CD8-positive, alpha-beta memory T cell (primary cell): Measurements from ENCODE around the gene ANXA4. TPM values are rescaled to one million over a fixed set of nuclear protein-coding genes. Genes with fewer than 3 reads are reported as not detected.

ENCODE experiments used
- CTCF ChIA-PET: fragments of 350-600 bp; sonication (Branson Sonifier 250); formaldehyde crosslinking; loops from one replicate; lab custom pipeline; 2021; ENCODE audit warnings: antibody characterized with exemption; lab: Charles Lee
- POLR2A ChIA-PET: fragments of 350-600 bp; sonication (Branson Sonifier 250); formaldehyde crosslinking; loops from one replicate; lab custom pipeline; 2021; ENCODE audit warnings: antibody characterized with exemption; lab: Charles Lee
- DNase-seq, 5 donors: peaks; one replicate each; pipeline versions ENCODE4 v3.0.0 to v3.0.0-alpha.2; 2020 to 2022; ENCODE audit warnings: mixed read lengths in 1 of 5
- H3K27ac ChIP-seq: one replicate; pipeline ENCODE4 v1.7.0; 2013; ENCODE audit warnings: low read depth, mild to moderate bottlenecking, low read length, moderate library complexity
- H3K27me3 ChIP-seq: 2 replicates; pipeline ENCODE4 v1.7.0; 2013; ENCODE audit warnings: low read length, mild to moderate bottlenecking; ENCODE audit not compliant: insufficient read depth, poor library complexity, severe bottlenecking
- H3K36me3 ChIP-seq: 2 replicates; pipeline ENCODE4 v1.7.0; 2013; ENCODE audit warnings: mild to moderate bottlenecking, low read length, moderate library complexity; ENCODE audit not compliant: insufficient read depth
- H3K4me1 ChIP-seq: 2 replicates; pipeline ENCODE4 v1.7.0; 2013; ENCODE audit warnings: mild to moderate bottlenecking, low read length, moderate library complexity; ENCODE audit not compliant: insufficient read depth
- H3K4me3 ChIP-seq: 2 replicates; pipeline ENCODE4 v1.7.0; 2013; ENCODE audit warnings: mild to moderate bottlenecking, low read length
- H3K9me3 ChIP-seq: 2 replicates; pipeline ENCODE4 v1.7.0; 2013; ENCODE audit warnings: mild to moderate bottlenecking, low read length
- H3K27ac Mint-ChIP-seq, 8 donors: one replicate each; pipeline ENCODE4 v1.8.0; 2020 to 2021; ENCODE audit warnings: mixed read lengths in 8 of 8, mild to moderate bottlenecking in 6 of 8, inconsistent platforms in 3 of 8, moderate library complexity in 3 of 8
- H3K27me3 Mint-ChIP-seq, 2 donors: one replicate each; pipeline ENCODE4 v1.8.0; 2020 to 2021; ENCODE audit warnings: mixed read lengths in 2 of 2, mild to moderate bottlenecking in 1 of 2, moderate library complexity in 1 of 2
- H3K36me3 Mint-ChIP-seq, 3 donors: one replicate each; pipeline ENCODE4 v1.8.0; 2020 to 2021; ENCODE audit warnings: mixed read lengths in 3 of 3, inconsistent platforms in 1 of 3, mild to moderate bottlenecking in 1 of 3
- H3K4me1 Mint-ChIP-seq, 3 donors: one replicate each; pipeline ENCODE4 v1.8.0; 2020 to 2021; ENCODE audit warnings: mixed read lengths in 3 of 3, inconsistent platforms in 1 of 3, mild to moderate bottlenecking in 1 of 3
- H3K4me3 Mint-ChIP-seq, 7 donors: one replicate each; pipeline ENCODE4 v1.8.0; 2020 to 2021; ENCODE audit warnings: mixed read lengths in 7 of 7, mild to moderate bottlenecking in 6 of 7, moderate library complexity in 4 of 7, inconsistent platforms in 2 of 7
- H3K9me3 Mint-ChIP-seq, 5 donors: one replicate each; pipeline ENCODE4 v1.8.0; 2020 to 2022; ENCODE audit warnings: mixed read lengths in 5 of 5, mild to moderate bottlenecking in 3 of 5, moderate library complexity in 2 of 5, inconsistent platforms in 1 of 5
- polyA plus RNA-seq: library from polyadenylated mRNA; unstranded; fragments of 300-500 nt; fragmentation: Illumina TruSeq; gene quantifications from one replicate; pipeline ENCODE4 v1.2.3, GENCODE V29; 2021
- total RNA-seq, 2 experiments: library from RNA; stranded (reverse); gene quantifications; one replicate each; pipeline ENCODE4 v1.2.3, GENCODE V29; 2021

ANXA4 gene
- total and polyA plus RNA-seq, 3 experiments from 2014 or later = 30.2 to 38.6 (median 33.7) TPM

DNA sequence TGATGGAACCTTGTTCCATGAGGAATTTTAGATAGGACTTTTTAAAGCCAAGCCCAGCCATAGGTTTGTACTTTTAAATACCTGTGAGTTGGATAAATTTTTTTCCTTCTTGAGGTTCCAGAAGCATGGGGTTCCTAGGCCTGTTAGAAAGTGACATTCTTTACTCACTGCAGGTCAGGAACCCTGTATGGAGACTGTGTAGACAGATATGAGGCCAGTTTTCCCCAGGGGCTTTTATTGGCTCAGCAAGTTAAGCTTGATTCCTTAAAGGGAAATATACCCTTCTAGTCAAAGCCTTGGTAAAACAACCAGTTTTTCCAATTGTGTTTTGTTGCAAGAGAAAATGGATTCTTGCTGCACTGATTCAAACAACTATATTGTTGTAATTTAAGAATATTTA is 49.1 kb downstream of the ANXA4 start:
- ChIA-PET CTCF (interaction anchor here (2.0 kb wide), 1 partner anchor 66 kb away, joined by 4 read pairs; no protein-coding TSS in a partner anchor), POLR2A (no interaction called here)
- H3K36me3 ChIP-seq = no peaks in the 10 kb centered on the region
- Mint-ChIP-seq H3K4me3 (no peak overlapping the region), H3K9me3 (no peaks in the 10 kb centered on the region), H3K27ac (no peak overlapping the region), H3K27me3 (no peaks in the 10 kb centered on the region), H3K36me3 (peaks cover 0 to 10% (median 5%) of the 10 kb centered on the region in 3 donors), H3K4me1 (peaks cover 12 to 17% (median 13%) of the 10 kb centered on the region in 3 donors)
- H3K4me3 ChIP-seq = no peak overlapping the region
- no peaks in the 10 kb centered on the region for H3K9me3 ChIP-seq
- no peaks in the 10 kb centered on the region for H3K4me1 ChIP-seq
- H3K27me3 ChIP-seq = no peaks in the 10 kb centered on the region
- no peak overlapping the region for H3K27ac ChIP-seq
- no peak for DNase-seq

GRCh38 chr2:69796174-69796573 is 54.2 kb downstream of the ANXA4 start:
- DNase-seq = no peak
- Mint-ChIP-seq H3K9me3 (no peaks in the 10 kb centered on the region), H3K27ac (peak overlapping the region in 1 of 8 donors; percentile 57), H3K4me1 (peaks cover 0 to 7% (median 4%) of the 10 kb centered on the region in 3 donors), H3K4me3 (no peak overlapping the region), H3K36me3 (peaks cover 0 to 4% (median 3%) of the 10 kb centered on the region in 3 donors), H3K27me3 (no peaks in the 10 kb centered on the region)
- ChIA-PET CTCF (no interaction called here), POLR2A (no interaction called here)
- no peaks in the 10 kb centered on the region for H3K36me3 ChIP-seq
- H3K27ac ChIP-seq = no peak overlapping the region
- no peaks in the 10 kb centered on the region for H3K27me3 ChIP-seq
- H3K9me3 ChIP-seq = no peaks in the 10 kb centered on the region
- no peaks in the 10 kb centered on the region for H3K4me1 ChIP-seq
- no peak overlapping the region for H3K4me3 ChIP-seq

GRCh38 chr2:69797235-69797634 is 55.3 kb downstream of the ANXA4 start:
- peaks cover 0 to 4% (median 3%) of the 10 kb centered on the region in 3 donors for H3K36me3 Mint-ChIP-seq

GRCh38 chr2:69797836-69798289 is 55.9 kb downstream of the ANXA4 start:
- H3K27me3 Mint-ChIP-seq = no peaks in the 10 kb centered on the region
- CTCF ChIA-PET = no interaction called here
- H3K27ac ChIP-seq = no peak overlapping the region
- no peak for DNase-seq
- H3K27me3 ChIP-seq = no peaks in the 10 kb centered on the region
- H3K9me3 ChIP-seq = no peaks in the 10 kb centered on the region
- H3K4me3 Mint-ChIP-seq = no peak overlapping the region
- peaks cover 0 to 4% (median 3%) of the 10 kb centered on the region in 3 donors for H3K36me3 Mint-ChIP-seq
- POLR2A ChIA-PET = no interaction called here
- H3K4me1 Mint-ChIP-seq = peaks cover 0 to 7% (median 4%) of the 10 kb centered on the region in 3 donors
- no peaks in the 10 kb centered on the region for H3K4me1 ChIP-seq
- H3K9me3 Mint-ChIP-seq = no peaks in the 10 kb centered on the region
- no peaks in the 10 kb centered on the region for H3K36me3 ChIP-seq
- no peak overlapping the region for H3K4me3 ChIP-seq
- H3K27ac Mint-ChIP-seq = peak overlapping the region in 1 of 8 donors; percentile 45

More at GRCh38 chr2:69797235-69797634, 55.3 kb downstream of the ANXA4 start:
- H3K27ac ChIP-seq = no peak overlapping the region
- Mint-ChIP-seq H3K4me3 (no peak overlapping the region), H3K4me1 (peaks cover 0 to 7% (median 4%) of the 10 kb centered on the region in 3 donors), H3K9me3 (no peaks in the 10 kb centered on the region), H3K27me3 (no peaks in the 10 kb centered on the region), H3K27ac (no peak overlapping the region)
- H3K4me3 ChIP-seq = no peak overlapping the region
- CTCF ChIA-PET = no interaction called here
- POLR2A ChIA-PET = no interaction called here
- no peaks in the 10 kb centered on the region for H3K36me3 ChIP-seq
- H3K4me1 ChIP-seq = no peaks in the 10 kb centered on the region
- H3K9me3 ChIP-seq = no peaks in the 10 kb centered on the region
- H3K27me3 ChIP-seq = no peaks in the 10 kb centered on the region
- no peak for DNase-seq

GRCh38 chr2:69798290-69798908 is 56.5 kb downstream of the ANXA4 start:
- Histone ChIP-seq H3K27ac (no peak overlapping the region), H3K27me3 (no peaks in the 10 kb centered on the region), H3K9me3 (no peaks in the 10 kb centered on the region), H3K4me3 (no peak overlapping the region), H3K36me3 (no peaks in the 10 kb centered on the region), H3K4me1 (no peaks in the 10 kb centered on the region)
- ChIA-PET CTCF (no interaction called here), POLR2A (no interaction called here)
- H3K27me3 Mint-ChIP-seq = no peaks in the 10 kb centered on the region
- peak overlapping the region in 2 of 8 donors; percentile 17 to 75 for H3K27ac Mint-ChIP-seq
- H3K9me3 Mint-ChIP-seq = no peaks in the 10 kb centered on the region
- H3K4me1 Mint-ChIP-seq = peaks cover 3 to 9% (median 8%) of the 10 kb centered on the region in 3 donors
- peaks cover 0 to 4% (median 3%) of the 10 kb centered on the region in 3 donors for H3K36me3 Mint-ChIP-seq
- peak overlapping the region in 3 of 7 donors; percentile 5 to 52 (median 18) for H3K4me3 Mint-ChIP-seq
- DNase-seq = no peak

GRCh38 chr2:69798909-69799526 is 57.1 kb downstream of the ANXA4 start:
- Histone ChIP-seq H3K9me3 (no peaks in the 10 kb centered on the region), H3K36me3 (no peaks in the 10 kb centered on the region), H3K4me3 (no peak overlapping the region), H3K27ac (no peak overlapping the region), H3K4me1 (no peaks in the 10 kb centered on the region), H3K27me3 (no peaks in the 10 kb centered on the region)
- Mint-ChIP-seq H3K4me1 (peaks cover 6 to 13% (median 11%) of the 10 kb centered on the region in 3 donors), H3K9me3 (no peaks in the 10 kb centered on the region), H3K4me3 (peak overlapping the region in 3 of 7 donors; percentile 5 to 52 (median 18)), H3K36me3 (peaks cover 2 to 6% (median 4%) of the 10 kb centered on the region in 3 donors), H3K27ac (peak overlapping the region in 3 of 8 donors; percentile 17 to 75 (median 55)), H3K27me3 (no peaks in the 10 kb centered on the region)
- DNase-seq = no peak
- ChIA-PET CTCF (interaction anchor here (1.1 to 3.2 kb wide), 3 partner anchors 11 to 74 kb away, joined by 3 to 14 read pairs (median 6); no protein-coding TSS in a partner anchor), POLR2A (no interaction called here)

GRCh38 chr2:69801745-69802290 is 59.9 kb downstream of the ANXA4 start:
- Histone ChIP-seq H3K27ac (no peak overlapping the region), H3K4me3 (no peak overlapping the region), H3K27me3 (no peaks in the 10 kb centered on the region), H3K9me3 (no peaks in the 10 kb centered on the region), H3K4me1 (no peaks in the 10 kb centered on the region), H3K36me3 (no peaks in the 10 kb centered on the region)
- H3K4me3 Mint-ChIP-seq = no peak overlapping the region
- DNase-seq = no peak
- H3K27ac Mint-ChIP-seq = peak overlapping the region in 1 of 8 donors; percentile 10
- H3K4me1 Mint-ChIP-seq = peaks cover 12 to 18% (median 13%) of the 10 kb centered on the region in 3 donors
- POLR2A ChIA-PET = no interaction called here
- no peaks in the 10 kb centered on the region for H3K27me3 Mint-ChIP-seq
- peaks cover 4 to 12% (median 11%) of the 10 kb centered on the region in 3 donors for H3K36me3 Mint-ChIP-seq
- CTCF ChIA-PET = interaction anchor here (3.2 kb wide), 1 partner anchor 77 kb away, joined by 14 read pairs; no protein-coding TSS in a partner anchor
- no peaks in the 10 kb centered on the region for H3K9me3 Mint-ChIP-seq
